Mononuclear cell (primary cell): Measurements from ENCODE around the gene TRAF5. TPM values are rescaled to one million over a fixed set of nuclear protein-coding genes. Genes with fewer than 3 reads are reported as not detected.
"Not testable (repeated sequence)": the region's sequence is repeated elsewhere in the genome, so short reads cannot be mapped to it uniquely, and the experiment has no call there.

Experiments
- H3K27me3 ChIP-seq: 2 replicates; pipeline ENCODE4 v1.6.0; 2011; ENCODE audit warnings: low read length, control low read depth; ENCODE audit not compliant: insufficient read depth
- H3K4me1 ChIP-seq: 2 replicates; pipeline ENCODE4 v1.5.1; 2011; ENCODE audit warnings: mild to moderate bottlenecking, low read length, control low read depth; ENCODE audit not compliant: insufficient read depth
- H3K4me3 ChIP-seq: 2 replicates; pipeline ENCODE4 v1.5.1; 2011; ENCODE audit warnings: mild to moderate bottlenecking, low read length, moderate library complexity
- H3K9me3 ChIP-seq: 2 replicates; pipeline ENCODE4 v1.5.1; 2011; ENCODE audit warnings: low read depth, mild to moderate bottlenecking, control low read depth, low read length
- total RNA-seq: library from RNA; depleted of rRNA; stranded (reverse); fragments of >200 nt; gene quantifications from one replicate; pipeline ENCODE4 v1.2.3, GENCODE V29; 2012

TRAF5 gene
- total RNA-seq, 1 donor, result 20.8 TPM

- no peak overlapping the region for H3K4me3 ChIP-seq
- H3K27me3 ChIP-seq, result no peaks in the 10 kb centered on the region
- H3K9me3 ChIP-seq, result no peaks in the 10 kb centered on the region
- H3K4me1 ChIP-seq, result peaks cover 4% of the 10 kb centered on the region
Measured at GRCh38 chr1:211375146-211375818, 48.6 kb downstream of the TRAF5 start.

GRCh38 chr1:211375949-211376348 lies 49.3 kb downstream of the TRAF5 start:
- H3K4me1 ChIP-seq, result peaks cover 4% of the 10 kb centered on the region
- H3K27me3 ChIP-seq, result no peaks in the 10 kb centered on the region
- H3K4me3 ChIP-seq, result no peak overlapping the region
- no peaks in the 10 kb centered on the region for H3K9me3 ChIP-seq

- no peak overlapping the region for H3K4me3 ChIP-seq
- H3K9me3 ChIP-seq, result no peaks in the 10 kb centered on the region
- no peaks in the 10 kb centered on the region for H3K27me3 ChIP-seq
- H3K4me1 ChIP-seq, result peaks cover 4% of the 10 kb centered on the region
Measured at GRCh38 chr1:211376807-211377470, 50.3 kb downstream of the TRAF5 start.

GRCh38 chr1:211377539-211378450 lies 51.2 kb downstream of the TRAF5 start:
- Histone ChIP-seq H3K4me3 (no peak overlapping the region), H3K9me3 (no peaks in the 10 kb centered on the region), H3K4me1 (peaks cover 7% of the 10 kb centered on the region), H3K27me3 (no peaks in the 10 kb centered on the region)

- Histone ChIP-seq H3K4me1 (peaks cover 14% of the 10 kb centered on the region), H3K27me3 (no peaks in the 10 kb centered on the region), H3K4me3 (no peak overlapping the region), H3K9me3 (no peaks in the 10 kb centered on the region)
Measured at GRCh38 chr1:211378844-211379243, 52.2 kb downstream of the TRAF5 start.

GRCh38 chr1:211379446-211379845 lies 52.8 kb downstream of the TRAF5 start:
- Histone ChIP-seq H3K9me3 (no peaks in the 10 kb centered on the region), H3K4me3 (no peak overlapping the region), H3K4me1 (peaks cover 14% of the 10 kb centered on the region), H3K27me3 (no peaks in the 10 kb centered on the region)

GRCh38 chr1:211381481-211382181 lies 55.0 kb downstream of the TRAF5 start:
- Histone ChIP-seq H3K4me1 (peaks cover 14% of the 10 kb centered on the region), H3K27me3 (no peaks in the 10 kb centered on the region), H3K9me3 (no peaks in the 10 kb centered on the region), H3K4me3 (no peak overlapping the region)

- no peaks in the 10 kb centered on the region for H3K9me3 ChIP-seq
- H3K27me3 ChIP-seq, result no peaks in the 10 kb centered on the region
- peaks cover 10% of the 10 kb centered on the region for H3K4me1 ChIP-seq
- peak overlapping the region; percentile 92 for H3K4me3 ChIP-seq
Measured at GRCh38 chr1:211382182-211382713, 55.6 kb downstream of the TRAF5 start.

GRCh38 chr1:211382714-211383480 lies 56.3 kb downstream of the TRAF5 start:
- H3K4me3 ChIP-seq, result peak overlapping the region; percentile 92
- no peaks in the 10 kb centered on the region for H3K27me3 ChIP-seq
- peaks cover 10% of the 10 kb centered on the region for H3K4me1 ChIP-seq
- no peaks in the 10 kb centered on the region for H3K9me3 ChIP-seq

GRCh38 chr1:211384524-211384923 lies 57.9 kb downstream of the TRAF5 start:
- Histone ChIP-seq H3K27me3 (no peaks in the 10 kb centered on the region), H3K4me3 (no peak overlapping the region), H3K4me1 (peaks cover 10% of the 10 kb centered on the region), H3K9me3 (no peaks in the 10 kb centered on the region)

GRCh38 chr1:211386921-211387320 lies 60.3 kb downstream of the TRAF5 start:
- peaks cover 10% of the 10 kb centered on the region for H3K4me1 ChIP-seq
- H3K9me3 ChIP-seq, result no peaks in the 10 kb centered on the region
- no peaks in the 10 kb centered on the region for H3K27me3 ChIP-seq
- no peak overlapping the region for H3K4me3 ChIP-seq

- not testable (repeated sequence) for H3K4me1 ChIP-seq
Measured at GRCh38 chr1:211390829-211391228, 64.2 kb downstream of the TRAF5 start.

GRCh38 chr1:211393203-211393602 lies 66.6 kb downstream of the TRAF5 start:
- H3K4me3 ChIP-seq, result no peak overlapping the region
- no peaks in the 10 kb centered on the region for H3K4me1 ChIP-seq
- no peaks in the 10 kb centered on the region for H3K27me3 ChIP-seq
- H3K9me3 ChIP-seq, result no peaks in the 10 kb centered on the region

More at GRCh38 chr1:211390829-211391228, 64.2 kb downstream of the TRAF5 start:
- H3K4me3 ChIP-seq, H3K9me3 ChIP-seq, H3K27me3 ChIP-seq: not testable (repeated sequence)
